Erythroblast (primary cell): ENCODE data around the gene MROH2A.

ENCODE experiments used
- GATA1 ChIP-seq: IDR thresholded peaks from 2 replicates; pipeline ENCODE4 v1.6.1; 2011; ENCODE audit warnings: low read depth, mild to moderate bottlenecking, control low read depth, low read length, moderate library complexity
- POLR2A ChIP-seq: IDR thresholded peaks from 2 replicates; pipeline ENCODE4 v1.6.1; 2011; ENCODE audit warnings: mild to moderate bottlenecking, low read length

DNA sequence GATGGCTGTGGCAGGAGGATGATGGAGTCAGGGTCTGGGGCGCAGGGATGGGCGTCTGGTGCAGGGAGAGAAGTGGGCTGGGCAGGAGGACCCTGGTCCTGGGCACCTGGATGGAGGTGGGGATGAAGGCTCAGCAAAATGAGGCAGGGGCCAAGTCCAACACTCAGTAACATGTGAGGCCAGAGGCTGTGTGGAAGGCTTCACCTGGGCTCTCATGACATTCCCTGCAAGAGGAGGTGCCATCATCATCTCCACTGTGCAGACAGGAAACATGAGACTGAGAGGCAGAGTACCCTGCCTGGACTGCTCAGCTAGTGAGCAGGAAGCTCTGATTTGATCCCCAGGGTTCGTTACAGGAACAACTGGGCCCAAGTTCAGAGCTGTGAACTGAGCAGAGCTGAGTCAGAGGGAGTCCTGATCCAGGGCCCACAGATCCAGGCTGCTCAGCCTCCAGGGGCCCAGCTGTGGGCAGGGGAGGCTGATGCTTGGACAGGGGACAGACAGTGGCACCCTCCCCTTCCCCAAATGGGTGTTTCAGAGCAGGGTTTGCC is 39.3 kb downstream of the MROH2A start:
- TF ChIP-seq POLR2A, result no peak
- TF ChIP-seq GATA1, result no peak
